ENCODE data around the gene MGAT4B. TPM values are rescaled to one million over a fixed set of nuclear protein-coding genes. Genes with fewer than 3 reads are reported as not detected.

Gene MGAT4B
- total and polyA plus RNA-seq, 4 donors, result 42.0 to 156 (median 83.7) TPM

GRCh38 chr5:179832039-179832745, 25.5 kb upstream of the MGAT4B start:
- Histone ChIP-seq H3K36me3 (ENCODE audit: control insufficient read depth in 4 of 4, insufficient read depth in 3 of 4, low read depth in 1 of 4, low read length in 3 of 4) (peaks cover 23 to 63% (median 57%) of the 10 kb centered on the region in 4 donors), H3K9ac (ENCODE audit: low read depth in 1 of 2, low read length in 2 of 2) (no peak overlapping the region), H3K9me3 (ENCODE audit: control insufficient read depth in 4 of 4, low read length in 3 of 4) (no peaks in the 10 kb centered on the region), H3K4me1 (ENCODE audit: control insufficient read depth in 4 of 4, insufficient read depth in 4 of 4, low read length in 3 of 4) (peaks cover 0 to 40% (median 30%) of the 10 kb centered on the region in 4 donors), H3K27ac (ENCODE audit: low read depth in 1 of 2, low read length in 2 of 2) (no peak overlapping the region), H3K27me3 (ENCODE audit: control insufficient read depth in 4 of 4, insufficient read depth in 4 of 4, low read length in 3 of 4) (no peaks in the 10 kb centered on the region), H3K4me3 (ENCODE audit: low read depth in 1 of 3, low read length in 3 of 3) (no peak overlapping the region)
- TF ChIP-seq YY1 (IDR thresholded peaks at IDR 0.05) (no peak), EGR1 (IDR thresholded peaks at IDR 0.05; ENCODE audit: low read depth in 2 of 2) (no peak), CTCF (IDR thresholded peaks at IDR 0.05; ENCODE audit: low read depth, low read length, missing input control) (peak; percentile 25), RAD21 (IDR thresholded peaks at IDR 0.05) (peak; percentile 59 to 73), FOXA1 (IDR thresholded peaks at IDR 0.05) (no peak), MAX (IDR thresholded peaks at IDR 0.05) (peak; percentile 24), REST (IDR thresholded peaks at IDR 0.05) (no peak), SP1 (IDR thresholded peaks at IDR 0.05) (no peak), GABPA (IDR thresholded peaks at IDR 0.05 in 1 of 2, conservative IDR thresholded peaks at IDR 0.05 in 1 of 2) (no peak)
- 75% methylated on average over 20 of the region's 20 CpGs for WGBS
- DNase-seq (ENCODE audit: low spot score), result no peak

GRCh38 chr5:179830818-179831468, 24.3 kb upstream of the MGAT4B start:
- Histone ChIP-seq H3K4me1 (ENCODE audit: control insufficient read depth in 4 of 4, insufficient read depth in 4 of 4, low read length in 3 of 4) (peaks cover 0 to 35% (median 22%) of the 10 kb centered on the region in 4 donors), H3K36me3 (ENCODE audit: control insufficient read depth in 4 of 4, insufficient read depth in 3 of 4, low read depth in 1 of 4, low read length in 3 of 4) (peaks cover 24 to 55% (median 53%) of the 10 kb centered on the region in 4 donors), H3K27me3 (ENCODE audit: control insufficient read depth in 4 of 4, insufficient read depth in 4 of 4, low read length in 3 of 4) (no peaks in the 10 kb centered on the region), H3K9ac (ENCODE audit: low read depth in 1 of 2, low read length in 2 of 2) (no peak overlapping the region), H3K27ac (ENCODE audit: low read depth in 1 of 2, low read length in 2 of 2) (no peak overlapping the region), H3K4me3 (ENCODE audit: low read depth in 1 of 3, low read length in 3 of 3) (no peak overlapping the region), H3K9me3 (ENCODE audit: control insufficient read depth in 4 of 4, low read length in 3 of 4) (no peaks in the 10 kb centered on the region)
- DNase-seq (ENCODE audit: low spot score), result no peak
- 94% methylated on average over 7 of the region's 7 CpGs for WGBS
- TF ChIP-seq SP1 (IDR thresholded peaks at IDR 0.05) (no peak), RAD21 (IDR thresholded peaks at IDR 0.05) (no peak), REST (IDR thresholded peaks at IDR 0.05) (no peak), EGR1 (IDR thresholded peaks at IDR 0.05; ENCODE audit: low read depth in 2 of 2) (no peak), FOXA2 (IDR thresholded peaks at IDR 0.05) (no peak), TAF1 (conservative IDR thresholded peaks at IDR 0.05) (no peak), GABPA (IDR thresholded peaks at IDR 0.05 in 1 of 2, conservative IDR thresholded peaks at IDR 0.05 in 1 of 2) (no peak), YY1 (IDR thresholded peaks at IDR 0.05) (no peak), CTCF (IDR thresholded peaks at IDR 0.05; ENCODE audit: low read depth, low read length, missing input control) (no peak), FOXA1 (IDR thresholded peaks at IDR 0.05) (no peak), HNF4G (IDR thresholded peaks at IDR 0.05) (no peak), MAX (IDR thresholded peaks at IDR 0.05) (no peak), HNF4A (conservative IDR thresholded peaks at IDR 0.05) (no peak), ZBTB33 (IDR thresholded peaks at IDR 0.05) (no peak)
